Panc1 (cell line): ENCODE measurements around the gene ATE1.
"Not testable (repeated sequence)": the region's sequence is repeated elsewhere in the genome, so short reads cannot be mapped to it uniquely, and the experiment has no call there.

ENCODE experiments used
- CTCF ChIP-seq: fragments of 450-650 bp; IDR thresholded peaks from 2 replicates; pipeline ENCODE4 v1.5.1; 2017; ENCODE audit warnings: mild to moderate bottlenecking
- POLR2AphosphoS5 ChIP-seq: IDR thresholded peaks from 2 replicates; pipeline ENCODE4 v1.6.1; 2012; ENCODE audit warnings: mild to moderate bottlenecking, low read depth, low read length, moderate library complexity

- not testable (repeated sequence) for TF ChIP-seq CTCF, POLR2AphosphoS5
Observed at GRCh38 chr10:121826773-121827172, 101.1 kb downstream of the ATE1 start.
